SK-N-SH (cell line): Measurements from ENCODE around the gene CADM2. TPM values are rescaled to one million over a fixed set of nuclear protein-coding genes. Genes with fewer than 3 reads are reported as not detected.

Experiments
- CTCF ChIA-PET: fragments of 300-600, 350-600 bp; formaldehyde crosslinking; extraction: SDS; loops from one replicate; lab custom pipeline; 2021; lab: Yijun Ruan, JAX
- POLR2A ChIA-PET: fragments of 350-600 bp; sonication (Branson Sonifier 250); formaldehyde crosslinking; extraction: SDS; loops from one replicate; lab custom pipeline; 2020; ENCODE audit warnings: antibody characterized with exemption, inconsistent platforms; lab: Yijun Ruan, JAX
- DNase-seq: peaks from one replicate; pipeline ENCODE4 v3.0.0; 2012
- H2AFZ ChIP-seq: fragments of 200-600 bp; sonication (generic); 2 replicates; pipeline ENCODE4 v1.8.1; 2016; ENCODE audit warnings: antibody characterized with exemption, mild to moderate bottlenecking, low read depth
- H3F3A ChIP-seq: fragments of 200-600 bp; sonication (generic); replicated peaks from 2 replicates; pipeline ENCODE3; 2016; ENCODE audit warnings: antibody characterized with exemption, mild to moderate bottlenecking; ENCODE audit not compliant: insufficient read depth
- H3K27ac ChIP-seq, 2 experiments: fragments of 200-500 bp in 1 of 2; fragments of 200-600 bp in 1 of 2; sonication (Bioruptor generic) in 1 of 2; sonication (generic), shearing (Covaris generic) in 1 of 2; 2 replicates each; pipeline versions ENCODE4 v1.5.1 to v1.6.1; 2014 to 2016; ENCODE audit warnings: low read depth in 2 of 2, inconsistent platforms in 1 of 2, low read length in 1 of 2, mild to moderate bottlenecking in 1 of 2, mixed read lengths in 1 of 2
- H3K27me3 ChIP-seq: fragments of 200-600 bp; sonication (generic), shearing (Covaris generic); 2 replicates; pipeline ENCODE4 v1.6.1; 2016; ENCODE audit warnings: mixed run types; ENCODE audit not compliant: insufficient read depth
- H3K36me3 ChIP-seq, 2 experiments: fragments of 200-500 bp in 1 of 2; fragments of 200-600 bp in 1 of 2; sonication (Bioruptor generic) in 1 of 2; sonication (generic) in 1 of 2; replicated peaks in 1 of 2; 2 replicates each; pipeline versions ENCODE3 to v1.5.1; 2014 to 2016; ENCODE audit warnings: low read length in 1 of 2, mild to moderate bottlenecking in 1 of 2; ENCODE audit not compliant: insufficient read depth in 2 of 2, control insufficient read depth in 1 of 2
- H3K4me1 ChIP-seq, 2 experiments: fragments of 200-500 bp in 1 of 2; fragments of 200-600 bp in 1 of 2; sonication (Bioruptor generic) in 1 of 2; sonication (generic), shearing (Covaris generic) in 1 of 2; 2 replicates each; pipeline versions ENCODE4 v1.5.1 to v1.6.1; 2014 to 2016; ENCODE audit warnings: low read depth in 1 of 2, low read length in 1 of 2, mixed run types in 1 of 2; ENCODE audit not compliant: insufficient read depth in 2 of 2, control insufficient read depth in 1 of 2
- H3K4me2 ChIP-seq: fragments of 200-600 bp; sonication (generic), shearing (Covaris generic); 2 replicates; pipeline ENCODE4 v1.6.1; 2017; ENCODE audit warnings: mixed run types
- H3K4me3 ChIP-seq, 2 experiments: fragments of 200-500 bp in 1 of 2; fragments of 200-600 bp in 1 of 2; sonication (Bioruptor generic) in 1 of 2; sonication (generic), shearing (Covaris generic) in 1 of 2; 2 replicates each; pipeline versions ENCODE4 v1.5.1 to v1.8.1; 2014 to 2016; ENCODE audit warnings: low read depth in 2 of 2, inconsistent platforms in 1 of 2, low read length in 1 of 2, mild to moderate bottlenecking in 1 of 2, mixed read lengths in 1 of 2, moderate library complexity in 1 of 2
- H3K79me2 ChIP-seq: fragments of 200-600 bp; sonication (generic); 2 replicates; pipeline ENCODE4 v1.8.1; 2017; ENCODE audit warnings: mild to moderate bottlenecking; ENCODE audit not compliant: insufficient read depth
- H3K9ac ChIP-seq: fragments of 200-600 bp; sonication (generic); 2 replicates; pipeline ENCODE4 v1.6.1; 2017; ENCODE audit warnings: mixed run types
- H3K9me2 ChIP-seq: fragments of 200-600 bp; sonication (generic); 2 replicates; pipeline ENCODE4 v1.6.1; 2017; ENCODE audit warnings: mixed run types
- H3K9me3 ChIP-seq: fragments of 200-600 bp; sonication (generic); 2 replicates; pipeline ENCODE4 v1.6.1; 2017; ENCODE audit warnings: mixed run types, mild to moderate bottlenecking, moderate library complexity
- H4K20me1 ChIP-seq: fragments of 200-600 bp; sonication (generic); 2 replicates; pipeline ENCODE4 v1.6.1; 2017; ENCODE audit warnings: mild to moderate bottlenecking, mixed run types; ENCODE audit not compliant: insufficient read depth
- ELF1 ChIP-seq: IDR thresholded peaks from 2 replicates; pipeline ENCODE4 v1.4.0; 2012
- EP300 ChIP-seq, 2 experiments: IDR thresholded peaks; 2 replicates each; pipeline versions ENCODE4 v1.4.0 to v1.6.1; 2012; ENCODE audit warnings: borderline replicate concordance in 1 of 2, low read depth in 1 of 2, low read length in 1 of 2
- EZH2phosphoT487 ChIP-seq: fragments of 200-600 bp; sonication (generic); IDR thresholded peaks from 2 replicates; pipeline ENCODE4 v1.6.1; 2017; ENCODE audit warnings: low read depth, mixed run types, mild to moderate bottlenecking, antibody characterized with exemption, moderate library complexity, borderline replicate concordance
- FOXM1 ChIP-seq: IDR thresholded peaks from 2 replicates; pipeline ENCODE4 v1.4.0; 2012; ENCODE audit warnings: low read depth, mild to moderate bottlenecking
- GABPA ChIP-seq: IDR thresholded peaks from 2 replicates; pipeline ENCODE4 v1.4.0; 2012; ENCODE audit warnings: low read depth, mild to moderate bottlenecking
- GATA2 ChIP-seq: sonication (generic); formaldehyde crosslinking; IDR thresholded peaks from 2 replicates; pipeline ENCODE4 v1.5.0; 2020; ENCODE audit warnings: mild to moderate bottlenecking, missing genetic modification reagents
- JUND ChIP-seq: IDR thresholded peaks from 2 replicates; pipeline ENCODE4 v1.4.0; 2012
- MEF2A ChIP-seq: IDR thresholded peaks from 2 replicates; pipeline ENCODE4 v1.4.0; 2012; ENCODE audit warnings: low read depth, borderline replicate concordance
- MXI1 ChIP-seq: IDR thresholded peaks from 2 replicates; pipeline ENCODE4 v1.6.1; 2012; ENCODE audit warnings: mild to moderate bottlenecking, low read depth, low read length, improper control_type of control experiment
- NRF1 ChIP-seq: IDR thresholded peaks from 2 replicates; pipeline ENCODE4 v1.6.1; 2012; ENCODE audit warnings: low read depth, mild to moderate bottlenecking, low read length
- POLR2AphosphoS5 ChIP-seq: IDR thresholded peaks from 2 replicates; pipeline ENCODE4 v1.6.1; 2012; ENCODE audit warnings: low read depth, low read length
- RAD21 ChIP-seq: IDR thresholded peaks from 2 replicates; pipeline ENCODE4 v1.6.1; 2012; ENCODE audit warnings: mild to moderate bottlenecking, low read length
- RCOR1 ChIP-seq: fragments of 150-350 bp; IDR thresholded peaks from 2 replicates; pipeline ENCODE4 v1.6.1; 2017; ENCODE audit warnings: antibody characterized with exemption, low read length
- RXRA ChIP-seq: IDR thresholded peaks from 2 replicates; pipeline ENCODE4 v1.4.0; 2012; ENCODE audit warnings: low read depth, mild to moderate bottlenecking, borderline replicate concordance
- SIN3A ChIP-seq: IDR thresholded peaks from 2 replicates; pipeline ENCODE4 v1.6.1; 2012; ENCODE audit warnings: low read depth, mild to moderate bottlenecking, low read length, moderate library complexity, borderline replicate concordance
- SMC3 ChIP-seq: IDR thresholded peaks from 2 replicates; pipeline ENCODE4 v1.6.1; 2012; ENCODE audit warnings: low read depth, low read length, improper control_type of control experiment
- TAF1 ChIP-seq: IDR thresholded peaks from 2 replicates; pipeline ENCODE4 v1.6.1; 2012; ENCODE audit warnings: low read depth, mild to moderate bottlenecking, low read length, moderate library complexity, borderline replicate concordance
- TCF12 ChIP-seq: IDR thresholded peaks from 2 replicates; pipeline ENCODE4 v1.4.0; 2012
- TEAD4 ChIP-seq: IDR thresholded peaks from 2 replicates; pipeline ENCODE4 v1.4.0; 2012; ENCODE audit warnings: mild to moderate bottlenecking, borderline replicate concordance; ENCODE audit not compliant: insufficient read depth
- YY1 ChIP-seq: IDR thresholded peaks from 2 replicates; pipeline ENCODE4 v1.4.0; 2012; ENCODE audit warnings: low read depth, mild to moderate bottlenecking
- WGBS: methylation state at CpG from one replicate; pipeline ENCODE4 v1.1.6; 2017; ENCODE audit warnings: low lambda C conversion rate; 5-methylcytosine and 5-hydroxymethylcytosine counted together
- polyA plus RNA-seq, 3 experiments: library from polyadenylated mRNA; depleted of rRNA; stranded (reverse); fragments of >200 nt; gene quantifications; 2 replicates each; pipeline ENCODE4 v1.2.3, GENCODE V29; 2012
- TF ChIP-seq, protein P1 (sequence below): IDR thresholded peaks from 2 replicates; pipeline ENCODE4 v1.4.0; 2012; ENCODE audit warnings: low read depth, borderline replicate concordance
- TF ChIP-seq, protein P2 (sequence below): fragments of 200-600 bp; sonication (generic); IDR thresholded peaks from 2 replicates; pipeline ENCODE4 v1.6.1; 2017; ENCODE audit warnings: antibody characterized with exemption, mild to moderate bottlenecking, moderate library complexity

CADM2 gene
- polyA plus RNA-seq, 1 of the 3 experiments (the other 2 are of a cell fraction) = 0.46 TPM

DNA sequence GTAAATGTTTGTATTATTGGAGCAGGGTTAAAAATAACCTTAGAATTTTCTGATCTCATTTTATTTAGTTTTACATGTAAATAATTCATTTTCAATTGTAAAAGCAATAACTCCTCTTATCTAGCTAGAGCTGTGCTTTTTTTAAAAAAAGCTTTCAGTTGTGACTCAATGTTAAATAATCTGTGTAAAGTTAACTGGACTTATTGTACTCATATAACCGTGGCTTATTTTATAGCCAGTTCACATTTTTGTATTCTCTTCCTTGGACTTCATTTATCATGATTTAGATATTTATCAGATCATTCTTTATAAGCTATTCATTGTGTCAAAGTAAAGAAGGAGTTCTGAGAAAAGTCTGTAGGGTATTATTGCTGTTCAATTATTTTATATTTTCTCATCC lies 435.6 kb downstream of the CADM2 start:
- WGBS = 0% methylated on average over 1 of the region's 1 CpG
- H3F3A ChIP-seq = no peaks in the 10 kb centered on the region
- no peak for DNase-seq
- H4K20me1 ChIP-seq = no peaks in the 10 kb centered on the region
- CTCF ChIA-PET = no interaction called here
- H3K27ac ChIP-seq = no peak overlapping the region
- H3K9ac ChIP-seq = no peak overlapping the region
- H3K9me2 ChIP-seq = no peaks in the 10 kb centered on the region
- H3K4me2 ChIP-seq = no peak overlapping the region
- no peak overlapping the region for H3K4me3 ChIP-seq
- H3K79me2 ChIP-seq = no peaks in the 10 kb centered on the region
- no peaks in the 10 kb centered on the region for H3K36me3 ChIP-seq
- no peaks in the 10 kb centered on the region for H3K27me3 ChIP-seq
- no peaks in the 10 kb centered on the region for H3K4me1 ChIP-seq
- H3K9me3 ChIP-seq = no peaks in the 10 kb centered on the region
- TF ChIP-seq TEAD4 = no peak
- TF ChIP-seq RXRA = no peak
- TF ChIP-seq JUND = no peak
- TF ChIP-seq, all 33 proteins: peak for 0
- POLR2A ChIA-PET = no interaction called here
- no peak overlapping the region for H2AFZ ChIP-seq

DNA sequence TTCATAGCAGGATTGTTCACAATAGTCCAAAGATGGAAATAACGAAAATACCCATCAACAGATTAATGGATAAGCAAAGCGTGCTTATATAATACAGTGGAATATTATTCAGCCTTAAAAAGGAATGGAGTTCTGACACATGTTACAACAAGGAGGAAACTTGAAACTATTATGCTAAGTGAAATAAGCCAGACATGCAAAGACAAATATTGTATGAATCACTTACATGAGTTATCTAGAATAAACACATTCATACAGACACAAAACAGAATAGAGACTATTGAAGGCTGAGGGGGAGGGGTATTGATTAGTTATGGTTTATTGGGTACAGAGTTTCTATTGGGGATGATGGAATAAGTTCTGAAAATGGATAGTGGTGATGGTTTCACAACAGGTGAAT lies 438.6 kb downstream of the CADM2 start:
- Histone ChIP-seq H3K9me2 (no peaks in the 10 kb centered on the region), H3K27me3 (no peaks in the 10 kb centered on the region), H2AFZ (no peak overlapping the region), H3K27ac (no peak overlapping the region), H3K9ac (no peak overlapping the region), H3F3A (no peaks in the 10 kb centered on the region), H4K20me1 (no peaks in the 10 kb centered on the region), H3K4me3 (no peak overlapping the region), H3K36me3 (no peaks in the 10 kb centered on the region), H3K4me1 (no peaks in the 10 kb centered on the region), H3K79me2 (no peaks in the 10 kb centered on the region), H3K9me3 (no peaks in the 10 kb centered on the region), H3K4me2 (no peak overlapping the region)
- ChIA-PET CTCF (no interaction called here), POLR2A (no interaction called here)
- TF ChIP-seq TEAD4 (no peak), TAF1 (no peak), POLR2AphosphoS5 (no peak), EZH2phosphoT487 (no peak), YY1 (no peak), MEF2A (no peak)
- TF ChIP-seq, protein P1, sequence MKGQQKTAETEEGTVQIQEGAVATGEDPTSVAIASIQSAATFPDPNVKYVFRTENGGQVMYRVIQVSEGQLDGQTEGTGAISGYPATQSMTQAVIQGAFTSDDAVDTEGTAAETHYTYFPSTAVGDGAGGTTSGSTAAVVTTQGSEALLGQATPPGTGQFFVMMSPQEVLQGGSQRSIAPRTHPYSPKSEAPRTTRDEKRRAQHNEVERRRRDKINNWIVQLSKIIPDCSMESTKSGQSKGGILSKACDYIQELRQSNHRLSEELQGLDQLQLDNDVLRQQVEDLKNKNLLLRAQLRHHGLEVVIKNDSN = no peak
- WGBS = 33% methylated on average over 2 of the region's 2 CpGs
- no peak for DNase-seq

DNA sequence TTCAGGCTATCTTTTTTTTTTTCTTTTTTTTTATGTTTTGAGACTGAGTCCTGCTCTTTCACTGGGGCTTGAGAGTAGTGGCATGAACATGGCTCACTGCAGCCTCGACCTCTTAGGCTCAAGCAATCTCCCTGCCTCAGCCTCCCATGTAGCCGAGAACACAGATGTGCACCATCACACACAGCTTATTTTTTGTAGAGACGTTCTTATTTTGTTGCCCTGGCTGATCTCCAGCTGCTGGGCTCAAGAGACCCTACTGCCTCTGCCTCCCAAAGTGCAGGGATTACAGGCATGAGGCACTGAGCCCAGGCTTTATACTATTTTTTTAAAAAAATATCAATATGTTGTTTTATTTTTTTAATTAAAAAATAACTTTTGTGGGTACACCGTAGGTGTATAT lies 467.3 kb downstream of the CADM2 start:
- 25% methylated on average over 4 of the region's 4 CpGs for WGBS
- no peak overlapping the region for H3K9ac ChIP-seq

More for the DNA sequence above, 467.3 kb downstream of the CADM2 start:
- TF ChIP-seq GATA2 (CRISPR knock-in tag) (no peak), TCF12 (no peak), GABPA (no peak), TEAD4 (no peak), EZH2phosphoT487 (no peak), JUND (no peak), RXRA (no peak), EP300 (IDR thresholded peaks at IDR 0.05; ENCODE audit: borderline replicate concordance in 1 of 2, low read depth in 1 of 2, low read length in 1 of 2) (no peak), RCOR1 (no peak), NRF1 (no peak), SMC3 (no peak), FOXM1 (no peak), MXI1 (no peak), ELF1 (no peak), RAD21 (no peak), SIN3A (no peak)
- TF ChIP-seq, protein P2, sequence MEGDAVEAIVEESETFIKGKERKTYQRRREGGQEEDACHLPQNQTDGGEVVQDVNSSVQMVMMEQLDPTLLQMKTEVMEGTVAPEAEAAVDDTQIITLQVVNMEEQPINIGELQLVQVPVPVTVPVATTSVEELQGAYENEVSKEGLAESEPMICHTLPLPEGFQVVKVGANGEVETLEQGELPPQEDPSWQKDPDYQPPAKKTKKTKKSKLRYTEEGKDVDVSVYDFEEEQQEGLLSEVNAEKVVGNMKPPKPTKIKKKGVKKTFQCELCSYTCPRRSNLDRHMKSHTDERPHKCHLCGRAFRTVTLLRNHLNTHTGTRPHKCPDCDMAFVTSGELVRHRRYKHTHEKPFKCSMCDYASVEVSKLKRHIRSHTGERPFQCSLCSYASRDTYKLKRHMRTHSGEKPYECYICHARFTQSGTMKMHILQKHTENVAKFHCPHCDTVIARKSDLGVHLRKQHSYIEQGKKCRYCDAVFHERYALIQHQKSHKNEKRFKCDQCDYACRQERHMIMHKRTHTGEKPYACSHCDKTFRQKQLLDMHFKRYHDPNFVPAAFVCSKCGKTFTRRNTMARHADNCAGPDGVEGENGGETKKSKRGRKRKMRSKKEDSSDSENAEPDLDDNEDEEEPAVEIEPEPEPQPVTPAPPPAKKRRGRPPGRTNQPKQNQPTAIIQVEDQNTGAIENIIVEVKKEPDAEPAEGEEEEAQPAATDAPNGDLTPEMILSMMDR = no peak
- Histone ChIP-seq H3K9me3 (no peaks in the 10 kb centered on the region), H3K9me2 (no peaks in the 10 kb centered on the region), H3K4me1 (no peaks in the 10 kb centered on the region), H3K27me3 (no peaks in the 10 kb centered on the region), H3K4me2 (no peak overlapping the region), H3F3A (peaks cover 3% of the 10 kb centered on the region), H2AFZ (no peak overlapping the region), H3K79me2 (no peaks in the 10 kb centered on the region), H4K20me1 (no peaks in the 10 kb centered on the region), H3K36me3 (no peaks in the 10 kb centered on the region), H3K4me3 (no peak overlapping the region), H3K27ac (no peak overlapping the region)
- no peak for DNase-seq
- CTCF ChIA-PET = no interaction called here
- POLR2A ChIA-PET = no interaction called here
